DLD1 (cell line): ENCODE results near the gene CADM2.
"Not testable (repeated sequence)": the region's sequence is repeated elsewhere in the genome, so short reads cannot be mapped to it uniquely, and the experiment has no call there.

Experiments
- in situ Hi-C: cut with HindIII; loops from 2 replicates; pipeline ENCODE4 v1.10.0; 2017; ENCODE audit warnings: low sequenced_read_pairs

CADM2 gene

DNA sequence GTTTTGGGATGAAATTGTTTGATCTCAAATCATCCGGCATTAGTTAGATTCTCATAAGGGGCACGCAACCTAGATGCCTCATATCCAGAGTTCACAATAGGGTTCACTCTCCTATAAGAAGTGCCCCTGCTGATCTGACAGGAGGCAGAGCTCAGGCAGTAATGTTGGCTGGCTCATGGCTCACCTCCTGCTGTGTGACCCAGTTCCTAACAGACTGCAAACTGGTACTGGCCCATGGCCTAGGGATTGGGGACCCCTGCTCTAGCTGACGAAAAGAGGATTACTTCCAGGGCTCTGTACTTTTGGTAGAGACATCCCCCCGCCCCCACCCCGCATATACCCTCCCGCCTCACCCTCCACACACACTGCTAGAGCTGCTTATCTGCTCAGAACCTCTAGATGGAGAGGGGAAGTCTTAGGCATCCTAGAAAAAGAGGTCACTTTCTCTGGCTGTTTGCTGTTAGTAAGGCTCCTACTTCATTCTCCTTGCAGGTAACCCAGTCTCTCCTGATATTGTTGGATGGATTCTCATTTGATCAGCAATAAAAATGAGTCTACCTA lies 923.1 kb downstream of the CADM2 start:
- in situ Hi-C loops = no loop called here

DNA sequence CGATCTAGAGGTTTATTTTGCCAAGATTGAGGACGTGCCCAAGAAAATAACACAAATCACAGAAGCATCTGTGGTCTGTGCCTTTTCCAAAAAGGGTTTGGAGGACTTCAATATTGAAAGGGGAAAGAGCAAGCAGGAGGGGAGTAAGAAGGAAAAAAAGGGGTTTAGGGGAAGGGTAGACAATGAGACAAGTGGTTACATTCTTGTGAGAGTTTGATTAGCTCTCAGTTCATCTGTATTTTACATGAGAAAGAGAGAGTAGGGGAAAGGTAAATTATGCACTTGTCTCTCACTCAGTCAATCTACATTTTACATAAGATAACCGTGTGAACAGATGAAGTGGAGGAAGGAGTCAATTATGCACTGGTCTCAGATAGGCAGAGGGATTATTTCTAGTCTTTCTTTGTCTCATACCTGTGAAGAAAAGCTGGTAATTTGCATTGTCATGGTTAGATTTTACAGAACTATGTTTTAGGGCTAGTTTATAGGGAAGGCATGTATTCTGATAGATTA lies 931.3 kb downstream of the CADM2 start:
- in situ Hi-C loops = no loop called here

DNA sequence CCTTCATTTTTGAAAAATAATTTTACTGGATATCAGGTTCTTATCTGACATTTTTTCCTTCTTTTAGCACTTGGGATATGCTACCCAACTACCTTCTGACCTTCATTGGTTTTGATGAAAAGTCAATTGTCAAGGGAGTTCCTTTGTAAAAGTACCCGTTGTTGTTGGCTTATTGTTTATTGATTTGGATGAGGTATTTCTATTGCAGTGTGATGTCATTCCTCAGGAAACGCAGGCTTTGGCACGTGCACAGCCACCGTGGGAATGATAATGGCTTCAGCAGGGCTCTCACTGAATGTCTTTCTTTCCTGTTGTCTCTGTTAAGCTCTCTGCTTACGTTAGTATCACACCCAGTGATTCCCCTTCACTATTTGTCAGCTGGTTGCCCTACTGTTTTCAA lies 944.6 kb downstream of the CADM2 start:
- in situ Hi-C loops = no loop called here

DNA sequence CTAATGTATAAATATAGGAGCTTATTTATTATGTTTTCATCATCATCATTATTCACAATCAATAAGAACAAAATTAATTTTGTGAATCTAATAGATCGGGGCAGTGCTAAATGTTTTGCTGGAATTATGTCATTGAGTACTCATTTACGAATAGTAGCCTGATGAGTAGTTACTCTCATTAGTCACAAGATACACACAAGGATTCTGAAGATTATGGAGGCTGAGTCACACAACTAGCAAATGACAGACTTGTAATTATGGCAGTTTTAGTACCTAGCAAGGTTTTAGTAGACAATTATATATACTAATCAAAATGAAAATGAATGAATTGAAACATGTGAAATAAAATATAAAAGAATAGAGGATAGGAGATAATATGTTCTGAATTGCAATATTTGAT lies 954.2 kb downstream of the CADM2 start:
- in situ Hi-C loops = no loop called here

DNA sequence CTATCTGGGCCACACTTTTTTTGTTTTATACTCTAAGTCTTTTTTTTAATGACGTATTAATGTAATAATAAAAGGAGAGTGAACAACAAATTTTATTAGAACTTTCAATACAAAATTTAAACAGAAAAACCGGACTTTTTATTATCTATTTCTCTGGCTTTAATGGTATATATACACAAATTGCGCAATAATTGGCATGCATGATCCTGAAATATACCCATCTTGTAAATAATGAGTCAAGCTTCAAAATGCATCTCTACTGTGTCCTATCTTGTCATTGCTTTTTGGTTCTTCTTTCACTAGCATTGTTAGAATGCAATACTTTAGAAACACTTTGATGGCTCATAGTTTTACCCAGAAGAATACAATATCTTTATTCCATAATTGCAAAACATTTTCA lies 963.6 kb downstream of the CADM2 start:
- in situ Hi-C loops = no loop called here

DNA sequence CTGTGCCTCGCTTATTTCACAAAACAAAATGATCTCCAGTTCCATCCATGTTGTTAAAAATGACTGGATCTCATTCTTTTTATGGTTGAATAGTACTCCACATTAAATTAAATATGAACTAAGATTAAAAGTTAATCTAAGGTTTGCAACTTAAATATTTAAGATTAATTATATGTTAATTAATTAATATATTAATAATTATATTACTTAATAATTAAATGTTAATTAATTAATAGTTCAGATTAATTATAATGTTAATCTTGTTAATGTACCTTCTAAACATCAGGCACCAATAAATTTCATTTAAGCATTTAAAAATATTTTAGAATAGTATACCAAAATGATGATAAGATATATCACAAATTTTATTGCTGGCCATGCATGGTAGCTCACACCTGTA lies 971.9 kb downstream of the CADM2 start:
- in situ Hi-C loops = no loop called here

DNA sequence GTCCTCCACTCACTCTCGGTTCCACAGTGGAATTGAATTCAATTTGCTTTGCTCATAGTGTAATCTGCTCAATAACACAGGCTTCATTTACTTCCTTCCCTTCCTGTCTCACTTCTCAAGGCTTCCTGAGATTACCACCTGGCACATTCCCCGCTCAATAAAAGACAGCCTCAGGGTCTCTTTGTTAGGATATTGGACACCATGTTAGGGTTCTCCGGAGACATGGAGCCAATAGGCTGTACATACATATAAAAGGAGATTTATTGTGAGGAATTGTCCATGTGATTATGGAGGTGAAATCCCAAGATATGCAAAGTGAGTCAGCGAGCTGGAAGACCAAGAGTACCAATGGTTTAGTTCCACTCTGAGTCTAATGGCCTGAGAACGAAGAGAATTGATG lies 974.5 kb downstream of the CADM2 start:
- in situ Hi-C loops = no loop called here

DNA sequence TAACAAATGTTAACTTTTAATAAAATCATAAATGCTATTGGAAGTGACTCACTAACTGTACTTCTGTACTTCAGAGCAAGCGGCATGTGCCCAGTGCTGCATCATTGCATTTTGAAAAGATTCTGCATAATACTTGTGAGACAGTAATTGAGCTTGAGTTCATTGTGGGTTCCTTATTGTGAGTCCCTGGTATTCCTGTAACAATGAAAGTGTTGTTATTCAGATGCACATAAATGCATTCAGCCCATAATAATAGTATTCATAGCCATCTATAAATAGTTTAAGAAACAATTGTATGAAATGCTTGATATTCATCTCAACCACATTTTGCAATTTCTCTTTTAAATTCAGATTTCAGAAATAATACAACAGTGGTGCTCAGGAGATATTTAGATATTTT lies 976.4 kb downstream of the CADM2 start:
- in situ Hi-C loops = no loop called here

DNA sequence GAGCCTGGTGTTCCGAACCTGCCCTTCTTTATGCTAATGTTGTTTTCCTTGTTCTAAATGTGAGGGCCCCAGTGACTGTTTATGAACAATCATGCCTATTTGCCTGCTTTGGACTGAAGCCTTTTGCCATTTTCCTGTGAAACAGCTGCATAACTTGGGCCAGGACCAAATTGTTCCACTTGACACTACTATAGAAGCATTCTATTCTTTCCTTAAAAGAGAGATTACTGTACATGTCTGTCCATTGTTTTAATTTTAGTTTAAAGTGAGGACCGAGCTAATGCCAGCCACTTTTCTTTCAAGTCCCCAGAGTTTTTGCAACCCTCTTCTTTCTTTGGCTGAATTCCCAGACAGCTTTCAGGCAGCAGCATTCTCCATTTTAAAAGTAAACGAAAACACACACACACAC lies 980.3 kb downstream of the CADM2 start:
- in situ Hi-C loops = no loop called here

DNA sequence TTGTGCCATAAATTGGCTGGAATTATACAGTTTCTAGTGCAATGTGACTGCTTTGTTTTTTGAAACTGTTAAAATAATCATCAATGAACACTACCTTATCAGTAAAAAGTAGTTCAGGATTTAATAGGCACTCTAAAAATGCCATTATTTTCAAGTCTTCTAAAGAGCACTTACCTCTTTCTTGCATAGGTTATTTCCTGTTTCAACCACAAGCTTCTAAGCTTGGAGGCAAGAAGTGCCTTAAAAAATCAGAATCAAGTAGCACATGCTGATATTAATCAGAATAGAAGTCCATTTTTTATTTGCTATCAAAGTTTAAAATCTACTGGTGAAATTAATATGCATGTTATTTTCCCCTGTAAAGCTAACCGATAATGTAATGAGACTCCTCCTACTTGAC lies 991.6 kb downstream of the CADM2 start:
- in situ Hi-C loops = no loop called here

DNA sequence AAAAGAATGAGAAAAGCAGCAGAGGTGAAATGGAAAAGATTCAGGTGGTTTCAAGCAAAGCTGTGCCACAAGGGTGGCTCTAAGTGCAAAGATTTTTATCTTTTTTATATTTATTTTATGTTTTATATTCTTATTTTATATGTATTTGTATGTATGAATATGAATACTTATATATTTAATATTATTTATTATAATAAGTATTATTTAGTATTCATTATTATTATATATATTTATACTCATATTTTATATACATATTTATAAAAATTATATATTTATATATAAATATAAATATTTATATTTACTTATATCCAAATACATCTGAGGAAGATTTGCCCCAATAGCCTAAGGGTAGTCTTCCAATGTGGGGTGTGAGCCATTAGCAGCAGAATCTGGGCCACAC lies 1002.0 kb downstream of the CADM2 start:
- in situ Hi-C loops = no loop called here

DNA sequence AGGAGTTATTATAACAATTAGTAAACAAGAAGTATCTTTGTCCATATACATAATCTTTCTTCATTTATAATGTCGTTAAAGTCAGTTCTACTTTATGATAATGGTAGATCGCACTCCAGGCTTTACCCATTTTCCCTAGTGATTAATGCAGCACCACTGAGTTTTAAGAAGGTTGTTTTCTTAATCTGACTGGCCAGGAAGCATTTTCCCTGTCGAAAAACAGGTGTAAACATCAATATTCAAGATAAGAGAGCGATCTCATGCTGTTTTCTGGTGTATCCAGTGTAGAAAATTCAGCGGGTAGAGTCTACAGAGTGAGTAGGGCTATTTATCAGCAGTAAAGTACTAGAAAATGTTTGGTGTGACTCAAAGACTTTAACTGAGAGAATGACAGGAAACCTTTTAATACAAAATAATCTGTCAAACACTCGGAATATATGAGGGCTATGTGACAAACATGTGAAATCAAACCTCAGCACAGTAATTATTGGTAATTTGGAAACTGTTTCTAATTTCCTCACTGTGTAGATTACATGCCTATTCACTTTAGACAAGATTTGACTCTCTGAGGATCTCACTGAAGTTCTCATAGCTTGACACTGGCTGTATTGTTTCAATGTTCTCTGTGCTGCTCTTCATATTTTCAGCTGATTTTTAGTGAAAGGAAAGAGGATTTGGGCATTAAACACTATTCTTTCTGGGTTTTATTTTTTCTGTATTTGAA lies 1019.0 kb downstream of the CADM2 start:
- in situ Hi-C loops = no loop called here

DNA sequence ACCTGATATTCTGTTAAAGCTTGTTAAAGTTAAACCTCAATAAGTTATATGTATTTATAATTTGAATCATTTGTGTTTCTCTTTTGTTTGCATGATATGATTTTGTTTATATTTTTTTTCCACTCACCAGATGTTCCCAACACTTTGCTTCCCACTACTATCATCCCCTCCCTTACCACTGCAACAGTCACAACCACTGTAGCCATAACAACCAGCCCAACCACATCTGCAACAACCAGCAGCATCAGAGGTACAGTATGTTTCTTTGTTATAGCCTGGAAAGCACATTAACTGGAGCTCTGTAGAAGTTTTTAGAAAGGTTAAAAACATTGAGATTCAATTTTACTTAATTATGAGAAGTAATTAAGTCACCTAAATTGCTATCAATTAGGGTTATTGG lies 1020.2 kb downstream of the CADM2 start:
- in situ Hi-C loops = no loop called here

DNA sequence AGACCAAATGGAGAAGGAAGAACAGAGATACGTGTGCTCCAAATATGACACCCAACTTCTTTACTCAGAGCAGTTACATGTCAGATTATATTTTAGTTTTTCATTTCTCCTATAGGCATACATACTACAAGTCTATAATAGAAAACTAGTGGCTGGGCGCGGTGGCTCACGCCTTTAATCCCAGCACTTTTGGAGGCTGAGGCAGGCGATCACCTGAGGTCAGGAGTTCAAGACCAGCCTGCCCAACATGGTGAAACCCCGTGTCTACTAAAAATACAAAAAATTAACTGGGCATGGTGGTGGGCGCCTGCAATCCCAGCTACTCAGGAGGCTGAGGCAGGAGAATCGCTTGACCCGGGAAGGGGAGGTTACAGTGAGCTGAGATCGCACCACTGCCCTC lies 1030.8 kb downstream of the CADM2 start:
- in situ Hi-C loops = not testable (repeated sequence)

DNA sequence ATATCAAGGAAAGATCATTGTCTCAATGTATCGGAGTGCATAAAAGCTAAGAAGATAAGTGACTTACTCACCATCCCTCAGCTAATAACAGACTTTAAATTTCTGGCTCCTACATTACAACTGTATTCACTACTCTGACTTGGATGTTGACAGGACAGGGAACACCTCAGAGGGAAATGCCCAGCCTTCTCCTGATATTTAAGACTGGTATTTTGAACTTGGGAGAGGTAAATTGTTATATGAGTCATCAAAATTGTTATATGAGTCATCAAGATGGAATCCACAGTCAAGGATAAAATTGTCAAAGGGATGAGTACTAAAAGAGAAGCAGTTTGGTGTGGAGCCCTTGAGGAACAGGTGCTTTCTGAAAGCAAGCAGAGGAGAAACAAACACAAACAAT lies 1070.8 kb downstream of the CADM2 start:
- in situ Hi-C loops = no loop called here

DNA sequence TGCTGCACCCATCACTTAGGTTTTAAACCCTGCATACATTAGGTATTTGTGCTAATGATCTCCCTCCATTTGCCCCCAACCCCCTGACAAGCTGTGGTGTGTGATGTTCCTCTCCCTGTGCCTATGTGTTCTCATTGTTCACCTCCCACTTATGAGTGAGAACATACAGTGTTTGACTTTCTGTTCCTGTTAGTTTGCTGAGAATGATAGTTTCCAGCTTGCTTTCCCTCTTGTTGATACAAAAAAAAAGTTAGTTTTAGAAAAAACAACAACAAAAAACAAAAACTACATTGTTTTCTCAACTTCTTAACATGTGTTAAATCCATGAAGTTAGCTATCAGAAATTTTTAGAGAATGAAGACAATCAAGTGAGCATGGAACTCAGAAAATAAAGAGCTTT lies 1079.1 kb downstream of the CADM2 start:
- in situ Hi-C loops = no loop called here

DNA sequence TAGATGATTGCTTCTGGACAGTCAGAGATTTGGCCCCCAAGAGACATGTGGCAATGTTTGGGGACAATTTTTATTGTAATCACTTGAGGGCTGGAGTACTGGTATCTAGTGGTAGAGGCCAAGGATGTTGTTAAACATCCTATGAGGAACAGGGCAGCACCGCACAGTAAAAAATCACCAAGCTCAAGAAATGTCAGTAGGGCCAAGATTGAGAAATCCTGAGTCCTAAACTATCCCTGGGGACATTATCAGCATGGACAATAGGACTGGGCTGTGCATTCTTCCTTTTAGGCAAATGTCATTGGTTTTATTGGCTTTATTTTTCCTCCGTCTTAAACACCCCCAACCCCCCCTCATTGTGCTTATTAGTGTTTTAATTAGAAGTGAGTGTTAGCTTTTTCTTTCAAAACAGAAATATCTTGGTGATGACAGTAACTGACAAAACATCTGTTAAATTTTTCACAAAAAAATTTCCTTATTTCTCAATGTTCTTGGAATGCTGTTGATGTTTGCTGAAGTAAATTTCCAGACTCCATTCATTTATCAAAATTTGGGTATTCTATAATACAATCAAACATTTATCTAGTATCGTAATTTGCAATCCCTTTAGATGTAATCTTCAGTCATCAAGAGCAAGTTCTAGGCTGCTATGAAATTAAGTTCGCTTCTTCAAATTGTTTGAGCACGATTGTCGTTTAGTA lies 1087.8 kb downstream of the CADM2 start:
- in situ Hi-C loops = no loop called here

DNA sequence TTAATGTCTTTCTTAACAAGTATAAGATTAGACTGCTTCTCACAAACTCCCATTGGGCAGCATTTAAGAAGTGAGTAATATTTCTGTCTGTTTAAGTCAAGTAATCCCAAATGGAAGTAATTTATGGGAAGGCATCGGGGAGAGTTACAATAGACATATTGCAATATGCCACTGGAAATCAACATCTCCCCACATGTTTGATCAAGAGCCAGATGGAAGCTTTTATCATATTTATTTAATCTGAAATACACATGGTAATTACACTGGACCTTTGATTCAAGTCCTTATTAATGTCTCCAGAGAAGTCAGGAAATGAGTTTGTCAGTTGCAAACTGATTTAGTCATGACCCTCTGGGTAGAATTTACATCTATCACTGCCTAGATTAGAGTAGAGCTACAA lies 1088.4 kb downstream of the CADM2 start:
- in situ Hi-C loops = no loop called here

DNA sequence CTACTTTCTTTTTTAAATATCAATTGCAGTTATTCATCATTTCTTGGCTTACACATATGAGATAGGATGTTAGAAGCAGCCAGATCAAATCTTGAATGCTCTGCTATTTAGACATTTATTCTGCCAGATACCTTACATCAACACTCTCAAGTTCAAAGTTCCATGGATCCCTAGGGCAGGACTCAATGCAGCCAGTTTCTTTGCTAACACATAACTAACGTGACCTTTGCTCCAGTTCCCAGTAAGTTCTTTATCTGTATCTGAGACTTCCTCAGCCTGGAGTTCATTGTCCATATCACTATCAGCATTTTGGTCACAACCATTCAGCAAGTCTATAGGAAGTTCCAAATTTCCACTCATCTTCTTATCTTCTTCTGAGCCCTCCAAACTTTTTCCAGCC lies 1092.3 kb downstream of the CADM2 start:
- in situ Hi-C loops = no loop called here

DNA sequence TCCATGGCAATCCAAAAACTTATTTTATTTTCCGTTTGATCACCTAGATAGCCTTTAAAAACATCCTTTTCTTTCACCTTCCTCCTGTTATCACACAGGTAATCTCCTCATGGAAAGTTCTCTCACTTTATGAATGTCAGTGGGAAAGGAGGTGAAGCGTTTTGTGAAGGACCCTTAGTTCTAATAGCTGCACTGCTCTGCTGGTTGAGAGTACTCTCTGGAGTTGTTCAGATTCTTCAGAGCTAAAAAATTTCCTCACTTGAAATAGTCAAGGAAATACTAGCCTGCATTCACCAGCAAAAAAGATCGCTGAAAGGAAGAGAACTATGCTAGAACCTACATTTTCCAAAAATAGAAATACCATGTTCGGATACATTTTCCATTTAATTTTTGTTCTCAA lies 1097.2 kb downstream of the CADM2 start:
- in situ Hi-C loops = no loop called here

DNA sequence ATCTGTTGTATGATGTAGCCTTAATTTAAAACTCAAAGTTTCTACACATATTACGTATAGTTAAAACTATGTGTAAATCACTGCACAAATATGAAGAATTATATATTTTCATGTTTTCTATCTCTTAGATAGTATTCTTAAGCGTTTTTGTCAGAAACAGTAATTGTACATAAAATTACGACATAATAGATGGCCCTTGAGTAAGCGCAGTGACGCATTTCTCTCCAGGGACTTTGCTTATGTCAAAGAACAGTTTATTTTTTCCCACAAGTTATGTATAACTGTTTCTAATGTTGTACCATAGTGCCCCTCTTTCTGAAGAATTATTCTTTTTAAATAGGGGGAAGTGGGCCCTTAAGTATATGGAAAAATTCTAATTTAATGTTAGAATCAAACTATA lies 1098.2 kb downstream of the CADM2 start:
- in situ Hi-C loops = no loop called here

DNA sequence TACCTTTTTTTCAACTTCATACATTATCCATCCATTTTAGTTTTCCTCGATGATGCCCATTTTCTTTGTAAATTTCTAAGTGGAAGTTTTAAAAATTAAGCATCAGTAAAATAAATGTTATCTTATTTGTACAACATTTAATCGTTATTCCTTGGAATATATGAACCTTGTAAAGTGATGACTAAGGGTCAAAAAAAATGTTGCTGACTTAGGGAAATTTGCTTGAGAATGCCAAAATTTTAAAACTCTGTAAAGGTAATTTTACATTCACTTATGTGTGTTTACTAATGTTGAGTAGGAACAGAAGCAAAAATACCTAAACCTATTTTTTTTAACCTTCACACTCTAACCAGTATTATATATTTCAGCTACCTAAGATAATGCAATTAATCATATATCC lies 1115.0 kb downstream of the CADM2 start:
- in situ Hi-C loops = no loop called here
